Measurements from ENCODE around the gene PRKCB. TPM values are rescaled to one million over a fixed set of nuclear protein-coding genes. Genes with fewer than 3 reads are reported as not detected.

PRKCB gene
- polyA plus RNA-seq, 3 donors, result 57.4 to 87.4 (median 75.5) TPM

DNA sequence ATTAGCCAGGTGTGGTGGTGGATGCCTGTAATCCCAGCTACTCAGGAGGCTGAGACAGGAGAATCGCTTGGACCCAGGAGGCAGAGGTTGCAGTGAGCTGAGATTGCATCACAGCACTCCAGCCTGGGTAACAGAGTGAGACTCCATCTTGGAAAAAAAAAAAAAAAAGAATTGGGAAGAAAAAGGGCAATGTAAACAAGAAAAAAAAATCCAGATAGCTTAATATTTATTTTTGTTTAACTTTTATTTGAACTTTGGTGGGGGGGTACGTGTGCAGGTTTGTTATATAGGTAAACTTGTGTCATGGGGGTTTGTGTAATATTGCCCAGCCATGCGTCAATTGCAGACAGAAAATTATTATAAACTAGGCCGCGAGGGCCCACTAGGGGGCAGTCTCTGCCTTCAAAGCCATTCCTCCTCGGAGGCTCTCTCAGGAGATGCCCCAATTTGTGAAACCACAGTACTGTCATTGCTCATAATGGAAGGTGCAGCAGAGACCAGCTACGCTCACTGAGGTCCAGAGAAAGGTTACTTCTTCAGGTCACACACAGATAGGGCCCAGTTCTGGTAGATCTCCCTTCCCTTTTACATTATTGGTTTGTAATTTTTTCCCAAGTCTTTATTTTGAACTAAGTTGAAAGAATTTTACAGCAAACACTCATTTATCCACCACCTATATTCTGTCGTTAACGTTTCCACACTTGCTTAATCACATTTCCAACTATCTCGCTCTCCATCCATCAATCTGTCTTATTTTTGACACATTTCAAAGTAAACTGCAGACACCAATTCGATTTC, 206.2 kb downstream of the PRKCB start:
- Histone ChIP-seq H3K79me2 (ENCODE audit: insufficient read depth, low read length) (peaks cover 7% of the 10 kb centered on the region), H2AFZ (ENCODE audit: insufficient read depth, low read depth, low read length, poor library complexity, severe bottlenecking) (no peak overlapping the region), H3K4me2 (replicated peaks; ENCODE audit: extremely low read depth, low read length, poor library complexity, severe bottlenecking) (no peak overlapping the region), H3K4me3 (replicated peaks in 1 of 3; ENCODE audit: low read depth in 2 of 3, low read length in 3 of 3) (no peak overlapping the region), H3K36me3 (replicated peaks in 1 of 2; ENCODE audit: control insufficient read depth in 1 of 2, insufficient read depth in 2 of 2, low read length in 2 of 2) (peaks cover 63 to 95% of the 10 kb centered on the region in 2 donors), H3K9me3 (replicated peaks in 1 of 2; ENCODE audit: control insufficient read depth in 1 of 2, insufficient read depth in 1 of 2, low read length in 2 of 2) (no peaks in the 10 kb centered on the region), H3K27ac (ENCODE audit: low read depth in 1 of 2, low read length in 2 of 2) (no peak overlapping the region), H4K20me1 (ENCODE audit: insufficient read depth, low read length) (peaks cover 95% of the 10 kb centered on the region), H3K9ac (ENCODE audit: insufficient read depth, low read length, poor library complexity, severe bottlenecking) (no peak overlapping the region), H3K27me3 (ENCODE audit: control insufficient read depth in 2 of 2, insufficient read depth in 2 of 2, low read length in 2 of 2) (no peaks in the 10 kb centered on the region), H3K4me1 (ENCODE audit: control insufficient read depth in 1 of 2, insufficient read depth in 2 of 2, low read length in 2 of 2) (no peaks in the 10 kb centered on the region)
- peaks cover 0 to 1% (median 0%) of the 10 kb centered on the region in 7 donors for H3K9me3 Mint-ChIP-seq
- peak; percentile 31 to 58 (median 50) for DNase-seq
- intact Hi-C loops (cut with micrococcal nuclease), result no loop called here
- peaks cover 73 to 89% of the 10 kb centered on the region in 2 donors for H3K36me3 Mint-ChIP-seq
- peak; percentile 78 for TF ChIP-seq CTCF (IDR thresholded peaks at IDR 0.05)
- peak overlapping the region in 1 of 2 donors; percentile 27 for H3K4me3 Mint-ChIP-seq
- peak overlapping the region in 4 of 7 donors; percentile 13 to 68 (median 31) for H3K27ac Mint-ChIP-seq
- WGBS (ENCODE audit: insufficient coverage), result 40% methylated on average over 7 of the region's 11 CpGs
- H3K4me1 Mint-ChIP-seq, result no peaks in the 10 kb centered on the region
- peaks cover 0 to 3% (median 0%) of the 10 kb centered on the region in 3 donors for H3K27me3 Mint-ChIP-seq (ENCODE audit: low read depth in 3 of 3)

DNA sequence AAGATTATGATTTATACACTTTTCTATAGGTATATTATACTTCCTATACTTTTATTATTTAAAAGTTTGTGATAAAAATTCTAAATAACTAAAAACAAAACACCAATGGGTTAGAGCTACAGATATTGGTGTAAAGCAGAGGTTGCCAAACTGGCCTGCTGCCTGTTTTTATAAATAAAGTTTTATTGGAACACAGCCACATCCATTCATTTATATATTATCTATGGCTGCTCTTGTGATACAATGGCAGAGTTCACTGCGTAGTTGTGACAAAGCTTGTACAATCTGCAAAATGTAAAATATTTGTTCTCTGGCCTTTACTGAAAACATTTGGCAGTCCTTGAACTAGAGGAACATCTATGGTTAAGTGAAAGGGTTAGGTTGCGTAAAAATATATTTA, 208.7 kb downstream of the PRKCB start:
- Histone ChIP-seq H2AFZ (ENCODE audit: insufficient read depth, low read depth, low read length, poor library complexity, severe bottlenecking) (no peak overlapping the region), H3K4me3 (replicated peaks in 1 of 3; ENCODE audit: low read depth in 2 of 3, low read length in 3 of 3) (no peak overlapping the region), H3K9me3 (replicated peaks in 1 of 2; ENCODE audit: control insufficient read depth in 1 of 2, insufficient read depth in 1 of 2, low read length in 2 of 2) (no peaks in the 10 kb centered on the region), H3K36me3 (replicated peaks in 1 of 2; ENCODE audit: control insufficient read depth in 1 of 2, insufficient read depth in 2 of 2, low read length in 2 of 2) (peaks cover 53 to 93% of the 10 kb centered on the region in 2 donors), H3K4me1 (ENCODE audit: control insufficient read depth in 1 of 2, insufficient read depth in 2 of 2, low read length in 2 of 2) (no peaks in the 10 kb centered on the region), H3K27me3 (ENCODE audit: control insufficient read depth in 2 of 2, insufficient read depth in 2 of 2, low read length in 2 of 2) (no peaks in the 10 kb centered on the region), H3K9ac (ENCODE audit: insufficient read depth, low read length, poor library complexity, severe bottlenecking) (no peak overlapping the region), H3K27ac (ENCODE audit: low read depth in 1 of 2, low read length in 2 of 2) (no peak overlapping the region), H3K4me2 (replicated peaks; ENCODE audit: extremely low read depth, low read length, poor library complexity, severe bottlenecking) (no peak overlapping the region), H3K79me2 (ENCODE audit: insufficient read depth, low read length) (peaks cover 4% of the 10 kb centered on the region), H4K20me1 (ENCODE audit: insufficient read depth, low read length) (peaks cover 92% of the 10 kb centered on the region)
- TF ChIP-seq CTCF (IDR thresholded peaks at IDR 0.05), result no peak
- no peak for DNase-seq
- Mint-ChIP-seq H3K27me3 (ENCODE audit: low read depth in 3 of 3) (peaks cover 0 to 5% (median 3%) of the 10 kb centered on the region in 3 donors), H3K9me3 (peaks cover 0 to 1% (median 0%) of the 10 kb centered on the region in 7 donors), H3K27ac (no peak overlapping the region), H3K4me1 (no peaks in the 10 kb centered on the region), H3K36me3 (peaks cover 69 to 85% of the 10 kb centered on the region in 2 donors), H3K4me3 (no peak overlapping the region)
- intact Hi-C loops (cut with micrococcal nuclease), result no loop called here
- no CpG with 5 or more reads among the region's 2 CpGs for WGBS (ENCODE audit: insufficient coverage)

All from CD14-positive monocyte (primary cell).